Activated CD4-positive, alpha-beta T cell treated with anti-CD3 and anti-CD28 coated beads, Interleukin-2, amount 10 ng/mL, durations not matched to agents 7 days and 5 days (primary cell): Measurements from ENCODE around the gene DSC1. TPM values are rescaled to one million over a fixed set of nuclear protein-coding genes. Genes with fewer than 3 reads are reported as not detected.
"Not testable (repeated sequence)": the region's sequence is repeated elsewhere in the genome, so short reads cannot be mapped to it uniquely, and the experiment has no call there.

Source experiments
- CTCF ChIA-PET: fragments of 350-600 bp; sonication (Branson Sonifier 250); formaldehyde crosslinking; loops from one replicate; lab custom pipeline; 2021; ENCODE audit warnings: antibody characterized with exemption; lab: Charles Lee
- POLR2A ChIA-PET: fragments of 350-600 bp; sonication (Branson Sonifier 250); formaldehyde crosslinking; loops from one replicate; lab custom pipeline; 2021; ENCODE audit warnings: antibody characterized with exemption; lab: Charles Lee
- DNase-seq: peaks from one replicate; pipeline ENCODE4 v3.0.0-alpha.2; 2020
- H3K27ac Mint-ChIP-seq: one replicate; pipeline ENCODE4 v1.8.0; 2021; ENCODE audit warnings: mild to moderate bottlenecking, moderate library complexity, mixed read lengths
- H3K27me3 Mint-ChIP-seq: one replicate; pipeline ENCODE4 v1.8.0; 2021; ENCODE audit warnings: mixed read lengths
- H3K36me3 Mint-ChIP-seq: one replicate; pipeline ENCODE4 v1.8.0; 2021; ENCODE audit warnings: low read depth, mixed read lengths
- H3K4me1 Mint-ChIP-seq: one replicate; pipeline ENCODE4 v1.8.0; 2021; ENCODE audit warnings: mixed read lengths
- H3K4me3 Mint-ChIP-seq: one replicate; pipeline ENCODE4 v1.8.0; 2021; ENCODE audit warnings: mild to moderate bottlenecking, moderate library complexity, mixed read lengths
- H3K9me3 Mint-ChIP-seq: one replicate; pipeline ENCODE4 v1.8.0; 2021; ENCODE audit warnings: mixed read lengths
- total RNA-seq, 2 experiments: library from RNA; stranded (reverse); gene quantifications; one replicate each; pipeline ENCODE4 v1.2.3, GENCODE V29; 2021

The DSC1 gene
- total RNA-seq, 2 experiments from 2014 or later: 0.27 to 0.33 TPM

GRCh38 chr18:31197676-31198075 is 35.0 kb upstream of the DSC1 start:
- Mint-ChIP-seq H3K27ac (no peak overlapping the region), H3K4me3 (no peak overlapping the region), H3K27me3 (no peaks in the 10 kb centered on the region), H3K4me1 (no peaks in the 10 kb centered on the region), H3K9me3 (no peaks in the 10 kb centered on the region), H3K36me3 (no peaks in the 10 kb centered on the region)
- ChIA-PET POLR2A (no interaction called here), CTCF (no interaction called here)
- no peak for DNase-seq

- no peaks in the 10 kb centered on the region for H3K4me1 Mint-ChIP-seq
- no peaks in the 10 kb centered on the region for H3K9me3 Mint-ChIP-seq
- no peak overlapping the region for H3K27ac Mint-ChIP-seq
- POLR2A ChIA-PET: no interaction called here
- no peak overlapping the region for H3K4me3 Mint-ChIP-seq
- H3K27me3 Mint-ChIP-seq: no peaks in the 10 kb centered on the region
- no peak for DNase-seq
- CTCF ChIA-PET: no interaction called here
- no peaks in the 10 kb centered on the region for H3K36me3 Mint-ChIP-seq
These were observed 32.4 kb upstream of the DSC1 start for GRCh38 chr18:31195063-31195462.

- Mint-ChIP-seq H3K27ac (no peak overlapping the region), H3K4me1 (no peaks in the 10 kb centered on the region), H3K4me3 (no peak overlapping the region), H3K27me3 (no peaks in the 10 kb centered on the region), H3K9me3 (no peaks in the 10 kb centered on the region), H3K36me3 (no peaks in the 10 kb centered on the region)
- POLR2A ChIA-PET: no interaction called here
- CTCF ChIA-PET: no interaction called here
- no peak for DNase-seq
These were observed 29.6 kb upstream of the DSC1 start for GRCh38 chr18:31192086-31192776.

- no peak overlapping the region for H3K4me3 Mint-ChIP-seq
- no peak for DNase-seq
- no peaks in the 10 kb centered on the region for H3K4me1 Mint-ChIP-seq
- ChIA-PET POLR2A (no interaction called here), CTCF (no interaction called here)
- H3K27me3 Mint-ChIP-seq: no peaks in the 10 kb centered on the region
- no peak overlapping the region for H3K27ac Mint-ChIP-seq
- H3K9me3 Mint-ChIP-seq: no peaks in the 10 kb centered on the region
- no peaks in the 10 kb centered on the region for H3K36me3 Mint-ChIP-seq
These were observed 28.3 kb upstream of the DSC1 start for GRCh38 chr18:31190919-31191318.

GRCh38 chr18:31189757-31190156 is 27.1 kb upstream of the DSC1 start:
- H3K9me3 Mint-ChIP-seq: no peaks in the 10 kb centered on the region
- ChIA-PET CTCF (no interaction called here), POLR2A (no interaction called here)
- no peak overlapping the region for H3K27ac Mint-ChIP-seq
- H3K4me1 Mint-ChIP-seq: no peaks in the 10 kb centered on the region
- no peaks in the 10 kb centered on the region for H3K27me3 Mint-ChIP-seq
- H3K36me3 Mint-ChIP-seq: no peaks in the 10 kb centered on the region
- H3K4me3 Mint-ChIP-seq: no peak overlapping the region
- no peak for DNase-seq

GRCh38 chr18:31185186-31185950 is 22.7 kb upstream of the DSC1 start:
- Mint-ChIP-seq H3K4me1 (no peaks in the 10 kb centered on the region), H3K4me3 (no peak overlapping the region), H3K27me3 (no peaks in the 10 kb centered on the region), H3K36me3 (no peaks in the 10 kb centered on the region), H3K27ac (no peak overlapping the region), H3K9me3 (peaks cover 3% of the 10 kb centered on the region)
- ChIA-PET POLR2A (no interaction called here), CTCF (no interaction called here)
- DNase-seq: no peak

GRCh38 chr18:31183302-31183701 is 20.6 kb upstream of the DSC1 start:
- H3K27ac Mint-ChIP-seq: no peak overlapping the region
- H3K27me3 Mint-ChIP-seq: no peaks in the 10 kb centered on the region
- H3K36me3 Mint-ChIP-seq: no peaks in the 10 kb centered on the region
- no peak overlapping the region for H3K4me3 Mint-ChIP-seq
- ChIA-PET CTCF (no interaction called here), POLR2A (no interaction called here)
- H3K4me1 Mint-ChIP-seq: no peaks in the 10 kb centered on the region
- H3K9me3 Mint-ChIP-seq: peaks cover 5% of the 10 kb centered on the region
- DNase-seq: no peak

GRCh38 chr18:31177369-31177768 is 14.7 kb upstream of the DSC1 start:
- CTCF ChIA-PET, H3K27me3 Mint-ChIP-seq: not testable (repeated sequence)

GRCh38 chr18:31176531-31176930 is 13.9 kb upstream of the DSC1 start:
- H3K4me3 Mint-ChIP-seq: no peak overlapping the region
- no peak for DNase-seq
- ChIA-PET CTCF (no interaction called here), POLR2A (no interaction called here)
- H3K4me1 Mint-ChIP-seq: no peaks in the 10 kb centered on the region
- no peak overlapping the region for H3K27ac Mint-ChIP-seq
- H3K36me3 Mint-ChIP-seq: no peaks in the 10 kb centered on the region
- peaks cover 7% of the 10 kb centered on the region for H3K9me3 Mint-ChIP-seq
- no peaks in the 10 kb centered on the region for H3K27me3 Mint-ChIP-seq

More at GRCh38 chr18:31177369-31177768, 14.7 kb upstream of the DSC1 start:
- DNase-seq, H3K36me3 Mint-ChIP-seq, H3K4me1 Mint-ChIP-seq, POLR2A ChIA-PET, H3K4me3 Mint-ChIP-seq, H3K9me3 Mint-ChIP-seq, H3K27ac Mint-ChIP-seq: not testable (repeated sequence)

GRCh38 chr18:31171144-31171839 is 8.6 kb upstream of the DSC1 start:
- Mint-ChIP-seq H3K4me1 (no peaks in the 10 kb centered on the region), H3K4me3 (no peak overlapping the region), H3K27ac (no peak overlapping the region), H3K36me3 (no peaks in the 10 kb centered on the region), H3K9me3 (peaks cover 3% of the 10 kb centered on the region), H3K27me3 (no peaks in the 10 kb centered on the region)
- ChIA-PET POLR2A (no interaction called here), CTCF (no interaction called here)
- DNase-seq: no peak

GRCh38 chr18:31170335-31170734 is 7.7 kb upstream of the DSC1 start:
- no peaks in the 10 kb centered on the region for H3K4me1 Mint-ChIP-seq
- ChIA-PET CTCF (no interaction called here), POLR2A (no interaction called here)
- H3K27ac Mint-ChIP-seq: no peak overlapping the region
- no peaks in the 10 kb centered on the region for H3K27me3 Mint-ChIP-seq
- no peak overlapping the region for H3K4me3 Mint-ChIP-seq
- H3K9me3 Mint-ChIP-seq: peaks cover 3% of the 10 kb centered on the region
- no peaks in the 10 kb centered on the region for H3K36me3 Mint-ChIP-seq
- DNase-seq: no peak

- Mint-ChIP-seq H3K4me3 (no peak overlapping the region), H3K4me1 (peaks cover 16% of the 10 kb centered on the region), H3K9me3 (no peaks in the 10 kb centered on the region), H3K27me3 (no peaks in the 10 kb centered on the region), H3K27ac (peak overlapping the region; percentile 78), H3K36me3 (no peaks in the 10 kb centered on the region)
- no peak for DNase-seq
- ChIA-PET CTCF (no interaction called here), POLR2A (no interaction called here)
These were observed 250 bp downstream of the DSC1 start for GRCh38 chr18:31162419-31162793.

GRCh38 chr18:31161757-31162418 is 768 bp downstream of the DSC1 start:
- Mint-ChIP-seq H3K27me3 (no peaks in the 10 kb centered on the region), H3K27ac (peak overlapping the region; percentile 78), H3K36me3 (no peaks in the 10 kb centered on the region), H3K9me3 (no peaks in the 10 kb centered on the region), H3K4me3 (no peak overlapping the region), H3K4me1 (peaks cover 16% of the 10 kb centered on the region)
- DNase-seq: no peak
- POLR2A ChIA-PET: no interaction called here
- CTCF ChIA-PET: no interaction called here
